GM20000 (cell line): ENCODE measurements around the gene SLC29A2.

Source experiments
- DNase-seq: peaks from one replicate; pipeline ENCODE4 v3.0.0; 2012; ENCODE audit warnings: low spot score
- CTCF ChIP-seq: IDR thresholded peaks from 2 replicates; pipeline ENCODE4 v1.5.1; 2012; ENCODE audit warnings: mild to moderate bottlenecking, control low read depth; ENCODE audit errors: extremely low read depth, missing control alignments

SLC29A2 gene, protein sequence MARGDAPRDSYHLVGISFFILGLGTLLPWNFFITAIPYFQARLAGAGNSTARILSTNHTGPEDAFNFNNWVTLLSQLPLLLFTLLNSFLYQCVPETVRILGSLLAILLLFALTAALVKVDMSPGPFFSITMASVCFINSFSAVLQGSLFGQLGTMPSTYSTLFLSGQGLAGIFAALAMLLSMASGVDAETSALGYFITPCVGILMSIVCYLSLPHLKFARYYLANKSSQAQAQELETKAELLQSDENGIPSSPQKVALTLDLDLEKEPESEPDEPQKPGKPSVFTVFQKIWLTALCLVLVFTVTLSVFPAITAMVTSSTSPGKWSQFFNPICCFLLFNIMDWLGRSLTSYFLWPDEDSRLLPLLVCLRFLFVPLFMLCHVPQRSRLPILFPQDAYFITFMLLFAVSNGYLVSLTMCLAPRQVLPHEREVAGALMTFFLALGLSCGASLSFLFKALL

DNA sequence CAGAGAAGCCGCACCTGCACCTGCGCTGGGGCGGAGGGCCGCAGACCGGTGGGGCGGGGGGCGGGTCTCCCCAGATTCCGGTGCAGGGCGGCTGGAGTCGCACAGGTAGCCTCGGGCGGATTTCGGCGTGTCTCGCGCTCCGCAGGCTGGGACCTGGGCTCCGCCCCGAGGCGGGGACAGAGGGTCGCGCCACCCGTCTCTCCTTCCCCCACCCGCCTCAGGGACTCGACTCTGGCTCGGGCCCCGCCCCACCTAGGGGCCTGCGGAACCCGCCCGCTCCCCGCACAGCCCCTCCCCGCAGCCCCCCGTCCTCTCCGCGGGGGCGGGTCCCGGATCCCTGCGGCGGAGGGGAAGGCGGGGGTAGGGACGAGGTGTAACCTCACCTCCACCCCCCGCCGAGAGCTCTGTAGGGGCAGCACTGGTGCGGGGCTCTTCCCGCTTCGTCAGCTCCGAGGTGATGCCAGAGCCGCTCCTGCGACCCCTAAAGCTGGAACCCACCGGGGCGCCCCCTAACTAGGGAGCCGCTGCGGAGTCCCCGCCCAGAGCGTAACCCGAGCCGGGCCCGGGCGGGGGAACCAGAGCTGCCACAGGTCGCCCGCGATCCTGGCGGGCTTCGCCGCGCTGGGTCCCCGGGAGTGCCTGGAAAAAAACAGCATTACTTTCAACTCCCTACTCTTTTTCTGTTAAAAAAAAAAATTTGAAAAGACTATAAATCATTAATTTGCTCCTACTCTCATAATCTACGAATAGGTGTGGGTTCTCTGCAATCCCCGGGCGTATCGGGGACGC lies at the start of gene SLC29A2:
Gene SLC29A2 (minus strand): TSS at position 134 of the 789 bp plus-strand sequence. CDS start 169 bp downstream, outside the sequence.
- TF ChIP-seq CTCF: no peak
- peak; percentile 91 for DNase-seq

- TF ChIP-seq CTCF: no peak
- no peak for DNase-seq
These were observed 49.3 kb upstream of the SLC29A2 start, which contains the start of gene NPAS4 for GRCh38 chr11:66420671-66421476. NPAS4 (plus strand) TSS chr11:66421035; CDS start chr11:66421180, 145 bp downstream.

- DNase-seq: no peak
- no peak for TF ChIP-seq CTCF
These were observed 48.3 kb upstream of the SLC29A2 start for GRCh38 chr11:66419825-66420224.

DNA sequence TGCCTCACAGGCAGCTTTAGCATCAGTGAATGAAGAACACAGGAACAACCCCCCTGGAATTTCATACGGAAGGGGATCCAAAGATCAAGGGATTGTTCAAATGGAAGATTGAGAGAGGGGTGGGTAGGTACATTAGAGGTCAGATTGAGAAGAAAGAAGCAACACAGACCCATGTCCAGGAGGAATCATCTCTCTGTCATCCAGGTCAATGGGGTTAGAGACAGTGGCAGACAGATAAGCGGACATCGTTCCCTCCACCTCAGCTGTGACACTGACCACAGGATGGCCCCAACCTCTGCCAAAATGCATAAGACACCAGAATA lies 47.4 kb upstream of the SLC29A2 start:
- TF ChIP-seq CTCF: no peak
- DNase-seq: no peak

GRCh38 chr11:66418168-66418985 lies 46.8 kb upstream of the SLC29A2 start:
- peak; percentile 68 for DNase-seq
- peak; percentile 37 for TF ChIP-seq CTCF

DNA sequence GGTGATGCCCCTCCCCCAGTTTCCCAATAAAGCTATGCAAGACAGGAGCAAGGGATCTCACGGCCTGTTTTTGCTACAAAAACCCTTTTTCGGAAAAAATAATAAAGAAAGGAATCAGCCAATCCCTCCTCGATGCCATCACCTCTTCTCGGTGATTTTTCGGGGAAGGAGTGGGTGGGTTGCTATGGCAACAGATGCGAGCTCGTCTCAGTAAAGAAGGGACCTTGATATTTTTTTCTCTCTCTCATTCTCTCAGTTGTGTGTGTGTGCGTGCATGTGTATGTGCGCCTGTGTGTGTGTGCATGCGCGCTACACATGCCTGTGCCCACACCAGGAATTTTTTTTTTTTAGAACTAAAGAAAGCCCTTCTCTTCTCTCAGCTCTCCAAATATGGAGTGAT lies 45.4 kb upstream of the SLC29A2 start:
- TF ChIP-seq CTCF: no peak
- no peak for DNase-seq
